Thyroid gland (tissue), 4 donors: Measurements from ENCODE around the gene CNTNAP5. TPM values are rescaled to one million over a fixed set of nuclear protein-coding genes. Genes with fewer than 3 reads are reported as not detected.

Source experiments
- DNase-seq, 2 donors: peaks; one replicate each; pipeline ENCODE4 v3.0.0-alpha.2; 2019
- H3K27ac ChIP-seq, 3 donors: fragments of 200-600 bp; sonication (generic); 1 replicate in 2 of 3; 2 replicates in 1 of 3; pipeline ENCODE4 v1.5.1; 2016 to 2019; ENCODE audit warnings: mild to moderate bottlenecking in 1 of 3, moderate library complexity in 1 of 3
- H3K27me3 ChIP-seq: fragments of 200-600 bp; sonication (generic); one replicate; pipeline ENCODE4 v1.5.1; 2019
- H3K36me3 ChIP-seq, 2 donors: fragments of 200-600 bp; sonication (generic); one replicate each; pipeline ENCODE4 v1.5.1; 2016 to 2019
- H3K4me1 ChIP-seq, 2 donors: fragments of 200-600 bp; sonication (generic); one replicate each; pipeline ENCODE4 v1.5.1; 2017 to 2019
- H3K4me3 ChIP-seq, 3 donors: fragments of 200-600 bp; sonication (generic); replicated peaks in 1 of 3; 1 replicate in 2 of 3; 2 replicates in 1 of 3; pipeline ENCODE4 v1.5.1; 2016; ENCODE audit warnings: mild to moderate bottlenecking in 1 of 3
- H3K9me3 ChIP-seq: fragments of 200-600 bp; sonication (generic); one replicate; pipeline ENCODE4 v1.5.1; 2017
- CTCF ChIP-seq, 6 experiments: fragments of 200-600 bp in 3 of 6; fragments of 450-650 bp in 3 of 6; sonication (generic) in 3 of 6; IDR thresholded peaks; one replicate each; pipeline ENCODE4 v1.5.1; 2016 to 2019; ENCODE audit warnings: antibody characterized with exemption in 6 of 6, mild to moderate bottlenecking in 2 of 6, inconsistent platforms in 1 of 6, moderate library complexity in 1 of 6
- POLR2A ChIP-seq, 2 donors: fragments of 450-650 bp; IDR thresholded peaks; one replicate each; pipeline ENCODE4 v1.6.1; 2017; ENCODE audit warnings: antibody characterized with exemption in 2 of 2, mild to moderate bottlenecking in 2 of 2, moderate library complexity in 1 of 2
- WGBS, 2 donors: methylation state at CpG; one replicate each; pipeline ENCODE4 v1.1.5; 2017; 5-methylcytosine and 5-hydroxymethylcytosine counted together
- intact Hi-C: fragments of 100-400 bp; cut with DNase I; formaldehyde crosslinking; loops from one replicate; pipeline ENCODE4 v1.15.1; 2023
- total RNA-seq, 4 donors: library from RNA; depleted of rRNA; stranded (reverse); fragments of >200 nt; gene quantifications; one replicate each; pipeline ENCODE4 v1.2.3, GENCODE V29; 2016

Gene CNTNAP5
- total RNA-seq, 4 donors from 2014 or later, result not detected

- Histone ChIP-seq H3K4me3 (no peak overlapping the region), H3K27me3 (no peaks in the 10 kb centered on the region), H3K36me3 (no peaks in the 10 kb centered on the region), H3K27ac (no peak overlapping the region), H3K9me3 (no peaks in the 10 kb centered on the region), H3K4me1 (no peaks in the 10 kb centered on the region)
- no peak for DNase-seq
- intact Hi-C loops, result no loop called here
- 91 to 95% methylated on average over 8 of the region's 8 CpGs for WGBS, 2 donors
- TF ChIP-seq POLR2A (IDR thresholded peaks at IDR 0.05) (no peak), CTCF (IDR thresholded peaks at IDR 0.05) (no peak)
Observed at GRCh38 chr2:124153713-124154112, 128.6 kb downstream of the CNTNAP5 start.

- DNase-seq, result no peak
- H3K9me3 ChIP-seq, result no peaks in the 10 kb centered on the region
- no peak for TF ChIP-seq CTCF (IDR thresholded peaks at IDR 0.05)
- no peak overlapping the region for H3K27ac ChIP-seq
- no peaks in the 10 kb centered on the region for H3K36me3 ChIP-seq
- intact Hi-C loops, result no loop called here
- no peaks in the 10 kb centered on the region for H3K27me3 ChIP-seq
- no peak overlapping the region for H3K4me3 ChIP-seq
- H3K4me1 ChIP-seq, result no peaks in the 10 kb centered on the region
- WGBS, 2 donors, result 82 to 90% methylated on average over 1 of the region's 1 CpG
Observed at GRCh38 chr2:124159166-124159565, 134.1 kb downstream of the CNTNAP5 start.

GRCh38 chr2:124161542-124161941 is 136.5 kb downstream of the CNTNAP5 start:
- TF ChIP-seq POLR2A (IDR thresholded peaks at IDR 0.05) (no peak), CTCF (IDR thresholded peaks at IDR 0.05) (no peak)
- H3K27ac ChIP-seq, result no peak overlapping the region
- no peaks in the 10 kb centered on the region for H3K36me3 ChIP-seq
- DNase-seq, result no peak
- no peaks in the 10 kb centered on the region for H3K27me3 ChIP-seq
- H3K4me3 ChIP-seq, result no peak overlapping the region
- H3K4me1 ChIP-seq, result no peaks in the 10 kb centered on the region
- intact Hi-C loops, result no loop called here
- H3K9me3 ChIP-seq, result no peaks in the 10 kb centered on the region

GRCh38 chr2:124162256-124162655 is 137.2 kb downstream of the CNTNAP5 start:
- H3K4me1 ChIP-seq, result no peaks in the 10 kb centered on the region
- no peaks in the 10 kb centered on the region for H3K9me3 ChIP-seq
- H3K27me3 ChIP-seq, result no peaks in the 10 kb centered on the region
- H3K4me3 ChIP-seq, result no peak overlapping the region
- TF ChIP-seq CTCF (IDR thresholded peaks at IDR 0.05), result no peak
- H3K36me3 ChIP-seq, result no peaks in the 10 kb centered on the region
- no peak overlapping the region for H3K27ac ChIP-seq
- intact Hi-C loops, result no loop called here
- no peak for DNase-seq

- no peak for TF ChIP-seq POLR2A (IDR thresholded peaks at IDR 0.05)
- no peak for DNase-seq
Observed at GRCh38 chr2:124163840-124164239, 138.8 kb downstream of the CNTNAP5 start.

GRCh38 chr2:124165698-124166097 is 140.6 kb downstream of the CNTNAP5 start:
- no peaks in the 10 kb centered on the region for H3K27me3 ChIP-seq
- 87 to 96% methylated on average over 6 of the region's 6 CpGs for WGBS, 2 donors
- intact Hi-C loops, result no loop called here
- DNase-seq, result no peak
- TF ChIP-seq POLR2A (IDR thresholded peaks at IDR 0.05) (no peak), CTCF (IDR thresholded peaks at IDR 0.05) (no peak)
- no peaks in the 10 kb centered on the region for H3K9me3 ChIP-seq
- H3K4me1 ChIP-seq, result no peaks in the 10 kb centered on the region
- no peak overlapping the region for H3K4me3 ChIP-seq
- H3K36me3 ChIP-seq, result no peaks in the 10 kb centered on the region
- H3K27ac ChIP-seq, result no peak overlapping the region

More at GRCh38 chr2:124163840-124164239, 138.8 kb downstream of the CNTNAP5 start:
- no peak overlapping the region for H3K27ac ChIP-seq
- no peaks in the 10 kb centered on the region for H3K9me3 ChIP-seq
- H3K4me1 ChIP-seq, result no peaks in the 10 kb centered on the region
- WGBS, 2 donors, result 64 to 79% methylated on average over 2 of the region's 2 CpGs
- no peaks in the 10 kb centered on the region for H3K36me3 ChIP-seq
- no peaks in the 10 kb centered on the region for H3K27me3 ChIP-seq
- intact Hi-C loops, result no loop called here
- H3K4me3 ChIP-seq, result no peak overlapping the region
